NCI-H82 treated with DMSO at 0.1 percent for 48 hours (cell line): ENCODE measurements around the gene SEPTIN1.
A peak's percentile ranks its signal among the peaks of the same experiment; 100 is the strongest.
"Not testable (repeated sequence)": the region's sequence is repeated elsewhere in the genome, so short reads cannot be mapped to it uniquely, and the experiment has no call there.

Experiments
- DNase-seq: peaks from one replicate; lab custom pipeline; 2025; ENCODE audit not compliant: unreplicated experiment; lab: John Stamatoyannopoulos, UW

Gene SEPTIN1

GRCh38 chr16:30406795-30407101 lies 24.4 kb upstream of the SEPTIN1 start:
- no peak for DNase-seq

DNA sequence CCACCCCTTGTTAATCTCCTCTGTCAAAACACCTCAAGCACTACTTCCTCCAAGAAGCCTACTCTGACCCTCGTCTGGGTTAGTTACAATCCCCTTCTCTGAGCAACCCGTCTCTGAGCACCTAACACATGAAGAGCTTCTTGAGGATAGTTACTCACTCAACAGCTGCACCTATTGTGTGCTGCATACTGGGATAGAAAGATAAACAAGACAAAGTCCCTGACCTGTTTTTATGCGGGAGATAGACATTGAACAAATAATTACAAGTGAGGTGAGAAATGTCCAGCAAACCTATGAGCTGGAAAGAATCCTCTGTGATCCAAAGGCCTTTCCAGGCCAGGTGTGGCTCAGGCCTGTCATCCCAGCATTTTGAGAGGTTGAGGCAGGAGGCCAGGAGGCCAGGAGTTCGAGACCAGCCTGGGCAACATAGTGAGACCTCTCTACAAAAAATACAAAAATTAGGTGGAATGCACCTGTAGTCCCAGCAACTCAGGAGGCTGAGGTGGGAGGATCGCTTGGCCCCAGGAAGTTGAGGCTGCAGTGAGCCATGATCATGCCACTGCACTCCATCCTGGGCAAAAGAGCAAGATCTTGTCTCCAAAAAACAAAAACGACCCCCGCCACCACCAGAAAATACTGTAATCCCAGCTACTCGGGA lies 19.5 kb upstream of the SEPTIN1 start:
- DNase-seq, result no peak

DNA sequence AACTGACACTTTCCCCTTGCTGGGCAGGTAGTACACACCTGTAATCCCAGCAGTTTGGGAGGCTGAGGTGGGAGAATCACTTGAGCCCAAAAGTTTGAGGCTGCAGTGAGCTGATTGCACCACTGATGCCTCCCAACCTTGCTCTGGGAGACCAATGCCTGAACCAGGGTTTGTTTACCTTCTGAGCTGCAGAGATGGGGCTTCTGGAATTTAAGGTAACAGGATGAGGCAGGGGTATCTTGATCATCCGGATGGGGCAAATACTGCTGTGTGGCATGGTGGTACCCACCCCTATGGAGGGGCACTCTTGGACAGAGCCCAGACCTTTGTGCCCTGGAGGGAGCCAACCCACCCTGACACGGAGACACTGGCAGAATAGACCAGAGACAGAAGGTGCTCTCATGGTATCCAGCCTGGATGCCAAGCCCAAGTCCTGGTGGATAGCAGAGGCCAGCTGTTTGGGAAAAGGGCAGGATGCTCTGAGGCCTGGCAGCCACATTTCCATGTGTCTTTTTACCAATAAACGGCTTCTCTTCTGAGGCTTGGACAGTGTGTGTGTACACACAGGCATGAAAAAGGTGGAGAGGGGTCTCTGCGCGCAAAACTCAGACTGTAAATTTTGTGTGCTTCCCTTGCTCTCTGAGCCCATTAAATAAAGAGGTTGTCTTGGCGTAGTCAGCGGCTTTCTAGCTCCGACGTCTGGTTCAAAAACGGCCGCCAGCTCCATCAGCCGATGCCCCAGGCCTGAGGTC lies 17.2 kb upstream of the SEPTIN1 start:
- no peak for DNase-seq

- no peak for DNase-seq
Observed at GRCh38 chr16:30398661-30399434, 16.5 kb upstream of the SEPTIN1 start.

GRCh38 chr16:30397776-30398660 lies 15.7 kb upstream of the SEPTIN1 start:
- DNase-seq, result no peak

DNA sequence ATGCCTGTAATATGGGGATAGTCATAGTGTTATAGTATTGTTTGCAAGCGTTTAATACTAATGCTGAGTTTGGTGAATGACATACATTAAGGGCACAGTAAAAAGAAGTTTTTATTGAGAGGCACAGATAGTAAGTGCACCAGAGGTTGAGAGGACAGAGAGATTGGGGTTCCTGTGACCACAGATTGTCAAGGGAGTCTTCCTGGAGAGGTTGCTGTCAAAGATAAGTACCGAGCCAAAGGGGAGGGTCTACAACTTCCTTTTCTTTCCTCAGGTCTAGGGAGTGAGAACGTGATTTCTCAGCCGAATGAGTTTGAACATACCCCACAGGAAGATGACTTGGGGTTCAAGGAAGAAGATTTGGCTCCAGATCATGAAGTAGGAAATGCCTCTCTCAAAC lies 14.7 kb upstream of the SEPTIN1 start:
- no peak for DNase-seq

DNA sequence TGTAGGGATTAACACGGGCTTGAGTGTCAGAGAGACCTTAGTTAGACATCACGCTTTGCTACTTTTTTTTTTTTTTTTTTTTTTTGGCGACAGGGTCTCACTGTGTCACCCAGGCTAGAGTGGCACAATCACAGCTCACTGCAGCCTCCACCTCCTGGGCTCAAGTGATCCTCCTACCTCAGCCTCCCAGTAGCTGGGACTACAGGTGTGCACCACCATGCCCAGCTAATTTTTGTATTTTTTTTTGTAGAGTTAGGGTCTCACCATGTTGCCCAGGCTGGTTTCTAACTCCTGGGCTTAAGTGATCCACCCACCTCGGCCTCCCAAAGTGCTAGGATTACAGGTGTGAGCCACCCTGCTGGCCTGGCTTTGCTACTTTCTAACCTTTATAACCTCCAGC lies 14.3 kb upstream of the SEPTIN1 start:
- DNase-seq, result not testable (repeated sequence)

- no peak for DNase-seq
Observed at GRCh38 chr16:30395992-30396585, 13.7 kb upstream of the SEPTIN1 start.

- DNase-seq, result peak; percentile 82
Observed at GRCh38 chr16:30395155-30395991, 13.0 kb upstream of the SEPTIN1 start, which contains the start of gene ZNF48. ZNF48 (plus strand) TSS chr16:30395420; CDS start chr16:30395795, 375 bp downstream.

DNA sequence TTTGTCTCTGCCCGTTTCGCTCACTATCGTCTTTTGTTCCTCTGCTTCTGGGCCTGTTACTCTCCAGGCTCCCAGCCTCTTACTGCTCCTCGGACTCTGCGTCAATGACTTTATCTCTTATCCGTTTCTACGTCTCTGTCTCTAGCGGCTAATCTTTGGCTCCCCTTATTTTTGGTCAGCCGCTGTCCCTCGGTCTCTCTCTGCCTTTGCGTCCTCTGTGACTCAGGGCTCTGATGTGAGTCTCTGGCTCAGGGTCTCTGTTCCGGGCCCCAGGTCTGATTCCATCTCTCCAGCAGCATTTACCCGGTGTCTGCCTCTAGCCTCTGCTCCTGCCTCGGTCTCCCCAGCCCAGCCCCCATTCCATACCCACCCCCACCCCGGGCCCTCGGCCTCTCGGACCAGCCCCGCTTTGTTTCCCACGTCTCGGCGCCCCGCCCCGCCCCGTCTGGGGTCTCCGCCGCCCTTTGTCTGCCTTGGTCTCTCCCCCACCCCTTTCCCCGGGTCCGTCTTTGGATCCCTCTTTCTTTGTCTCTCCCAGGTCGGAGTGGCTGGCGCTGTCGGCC lies 12.3 kb upstream of the SEPTIN1 start:
- DNase-seq, result no peak

GRCh38 chr16:30383521-30383920 lies 1.2 kb upstream of the SEPTIN1 start:
- DNase-seq, result no peak

GRCh38 chr16:30381291-30382041 lies 895 bp downstream of the SEPTIN1 start:
- DNase-seq, result no peak

- DNase-seq, result no peak
Observed at GRCh38 chr16:30380803-30381208, 1.6 kb downstream of the SEPTIN1 start.

- DNase-seq, result no peak
Observed at GRCh38 chr16:30380072-30380802, 2.1 kb downstream of the SEPTIN1 start.

DNA sequence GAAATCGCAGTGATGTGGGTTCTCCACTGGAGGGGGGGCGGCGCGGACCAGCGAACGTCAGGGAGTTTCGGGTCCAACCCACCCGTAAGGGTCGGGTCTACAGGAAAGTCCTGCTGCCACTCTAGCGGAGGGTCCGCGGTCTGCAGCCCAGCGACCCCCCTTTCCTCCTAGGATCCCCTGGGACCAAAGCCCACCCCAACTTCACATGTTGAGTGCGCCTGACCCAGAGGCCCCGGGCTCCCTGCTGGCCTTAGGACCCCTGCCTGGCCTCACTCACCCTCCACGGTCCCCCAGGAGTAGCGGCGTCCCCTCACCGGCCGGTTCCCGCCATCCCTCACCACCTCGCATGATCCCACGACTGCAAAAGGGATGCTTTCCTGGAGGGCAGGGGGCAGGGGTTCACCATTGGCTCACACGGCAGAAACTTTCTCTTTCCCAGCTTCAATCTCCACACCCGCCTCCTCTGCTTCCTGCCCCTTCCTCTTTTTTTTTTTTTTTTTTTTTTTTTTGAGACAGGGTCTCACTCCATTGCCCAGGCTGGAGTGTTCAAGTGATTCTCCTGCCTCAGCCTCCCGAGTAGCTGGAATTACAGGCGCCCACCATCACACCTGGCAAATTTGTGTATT lies 3.1 kb downstream of the SEPTIN1 start:
- DNase-seq, result no peak

DNA sequence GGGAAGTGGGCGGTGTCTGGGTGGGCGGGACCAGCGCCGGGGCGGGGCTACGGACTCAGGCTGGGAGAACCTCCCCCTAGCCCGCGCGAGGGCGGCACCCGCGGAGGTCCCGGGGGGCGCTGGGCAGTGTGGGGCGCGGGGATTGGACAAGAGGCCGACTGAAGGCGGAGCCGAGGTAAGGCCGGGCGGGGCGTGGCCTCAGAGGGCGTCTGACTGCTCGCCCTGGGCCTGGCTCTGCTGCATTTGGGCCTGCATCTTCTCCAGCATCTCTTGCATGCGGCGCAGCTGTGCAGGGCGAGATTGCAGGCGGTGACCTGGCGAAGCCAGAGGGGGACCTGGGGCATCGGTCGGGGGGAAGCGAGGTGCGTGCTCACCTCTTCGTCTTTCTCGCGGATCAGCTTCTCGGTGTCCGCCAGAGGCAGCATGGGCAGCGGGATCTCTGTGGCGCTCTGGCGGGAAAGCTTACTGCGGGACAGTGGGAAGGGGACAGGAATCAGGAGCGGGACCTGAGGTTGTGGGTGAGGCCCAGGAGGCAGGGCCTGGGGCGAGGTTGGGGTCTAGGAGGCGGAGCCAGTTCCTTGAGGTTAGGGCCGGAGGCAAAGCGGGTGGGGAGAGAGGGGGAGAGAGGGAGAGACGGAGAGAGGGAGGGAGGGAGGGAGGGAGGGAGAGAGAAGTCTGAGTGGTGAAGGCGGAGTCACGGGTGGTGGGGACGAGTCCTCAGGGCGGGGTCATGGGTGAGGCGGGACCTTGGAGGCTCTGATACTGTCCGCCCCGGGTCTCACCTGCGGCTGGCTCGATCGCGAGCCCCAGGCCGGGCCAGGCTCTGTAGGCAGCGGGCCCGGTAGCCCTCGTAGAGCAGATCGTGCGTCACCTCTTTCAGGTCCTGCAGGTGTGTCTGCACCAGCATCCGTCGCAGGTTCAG lies 3.9 kb downstream of the SEPTIN1 start:
- peak; percentile 83 for DNase-seq
